Stomach (tissue), 4 donors: ENCODE data around the gene ANKMY2.

Experiments
- CTCF ChIP-seq, 7 experiments: fragments of 450-650 bp in 4 of 7; fragments of 200-600 bp in 3 of 7; sonication (generic) in 3 of 7; IDR thresholded peaks; one replicate each; pipeline ENCODE4 v1.5.1; 2016 to 2019; ENCODE audit warnings: antibody characterized with exemption in 7 of 7, control low read depth in 2 of 7, mild to moderate bottlenecking in 1 of 7
- EP300 ChIP-seq: sonication (generic); formaldehyde crosslinking; IDR thresholded peaks from one replicate; pipeline ENCODE4 v1.6.1; 2017; ENCODE audit warnings: antibody characterized with exemption
- POLR2A ChIP-seq, 4 donors: fragments of 450-650 bp; IDR thresholded peaks; one replicate each; pipeline ENCODE4 v1.6.1; 2016; ENCODE audit warnings: antibody characterized with exemption in 4 of 4, control low read depth in 2 of 4, mild to moderate bottlenecking in 1 of 4, moderate library complexity in 1 of 4
- POLR2AphosphoS5 ChIP-seq, 3 donors: sonication (generic); formaldehyde crosslinking; IDR thresholded peaks; one replicate each; pipeline ENCODE4 v1.6.1; 2016; ENCODE audit warnings: antibody characterized with exemption in 3 of 3

- TF ChIP-seq CTCF (IDR thresholded peaks at IDR 0.05) (no peak), POLR2A (IDR thresholded peaks at IDR 0.05) (no peak), EP300 (no peak), POLR2AphosphoS5 (IDR thresholded peaks at IDR 0.05) (peak in 1 of 3 donors; percentile 7)
Observed at GRCh38 chr7:16648551-16648950, 3.0 kb upstream of the ANKMY2 start.
